Pancreas (tissue), 10 donors: ENCODE data around the gene ARSA. TPM values are rescaled to one million over a fixed set of nuclear protein-coding genes. Genes with fewer than 3 reads are reported as not detected.

ENCODE experiments used
- ATAC-seq, 4 donors: fragments of 200-7000 bp; cut with Tn5 transposase; one replicate each; pipeline versions ENCODE4 v1.8.0 to v1.9.1; 2020; ENCODE audit warnings: mild to moderate bottlenecking in 4 of 4, moderate library complexity in 4 of 4
- DNase-seq, 6 donors: peaks; one replicate each; pipeline ENCODE4 v3.0.0-alpha.2; 2020
- FAIRE-seq: peaks from 2 replicates; lab custom pipeline; 2012; peaks lifted over from hg19 to GRCh38; lab: Jason Lieb, UNC
- H3K27ac ChIP-seq, 4 donors: fragments of 200-600 bp; sonication (generic); 1 replicate in 3 of 4; 2 replicates in 1 of 4; pipeline versions ENCODE4 v1.5.0 to v1.8.0; 2020
- H3K27me3 ChIP-seq, 4 donors: fragments of 200-600 bp; one replicate each; pipeline ENCODE4 v1.8.0; 2021
- H3K36me3 ChIP-seq, 3 donors: fragments of 200-600 bp; sonication (generic) in 1 of 3; one replicate each; pipeline versions ENCODE4 v1.5.0 to v1.8.0; 2020 to 2021
- H3K4me1 ChIP-seq, 3 donors: fragments of 200-600 bp; one replicate each; pipeline ENCODE4 v1.8.0; 2021
- H3K4me3 ChIP-seq, 4 donors: fragments of 200-600 bp; sonication (generic) in 2 of 4; one replicate each; pipeline versions ENCODE4 v1.5.0 to v1.8.0; 2020 to 2021
- H3K9me3 ChIP-seq, 4 donors: fragments of 200-600 bp; one replicate each; pipeline ENCODE4 v1.8.0; 2021
- CTCF ChIP-seq, 4 donors: fragments of 200-600 bp; sonication (generic) in 3 of 4; IDR thresholded peaks; one replicate each; pipeline versions ENCODE4 v1.5.0 to v1.8.0; 2021; ENCODE audit warnings: antibody characterized with exemption in 4 of 4
- WGBS, 2 donors: extraction: QIAGEN DNeasy Blood & Tissue Kit; methylation state at CpG; one replicate each; pipeline ENCODE4 v1.1.7; 2013; 5-methylcytosine and 5-hydroxymethylcytosine counted together
- intact Hi-C, 3 donors: fragments of 100-400 bp; cut with DNase I; formaldehyde crosslinking; loops; one replicate each; pipeline versions ENCODE4 v1.11.1 to v1.14.2; 2022
- polyA plus RNA-seq, 2 donors: library from polyadenylated mRNA; stranded (reverse); fragments of 200-250 nt; gene quantifications; one replicate each; pipeline ENCODE4 v1.2.3, GENCODE V29; 2013
- total RNA-seq, 6 donors: library from RNA; stranded (reverse); fragmentation: NEBNext Ultra II Directional in 4 of 6; extraction: Animal tissue kit (Norgen Biotek cat#: 25700) in 4 of 6; gene quantifications; one replicate each; pipeline versions ENCODE4 v1.2.1 to v1.2.4, GENCODE V29; 2021 to 2023
- donor health status: healthy with polysubstance abuse.
- donor health status: DM: no; HTN: no; CAD: no; lungs with moderate emphysema.
- donor health status: DM: no; HTN: no; CAD: no.
- donor health status: control.
- donor health status: control.
- donor health status: Bipolar disorder and iron deficiency.
- donor health status: DM: yes; HTN: yes; CAD: no.
- donor health status: DM: no; HTN: no; CAD: no.
- donor health status: DM: no; HTN: no; CAD: no.
- donor health status: DM: yes; HTN: yes; CAD: no.

Gene ARSA
- total and polyA plus RNA-seq, 8 donors = 21.9 to 119 (median 29.9) TPM

DNA sequence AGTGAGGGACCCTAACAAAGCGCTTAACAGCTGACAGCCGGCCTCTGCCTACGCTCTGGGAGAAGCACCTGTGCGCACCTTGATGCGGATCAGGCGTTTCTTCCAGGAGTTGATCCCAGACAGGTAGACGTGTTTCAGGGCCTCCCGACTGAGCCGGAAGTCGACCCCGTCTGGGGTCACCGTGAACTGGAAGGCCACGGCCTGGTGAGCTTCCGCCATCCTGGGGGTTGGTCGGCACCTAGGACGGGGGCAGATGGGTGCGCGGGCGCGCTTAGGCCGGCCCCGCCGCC, 50.3 kb downstream of the ARSA start:
- Histone ChIP-seq H3K4me1 (peaks cover 0 to 4% (median 0%) of the 10 kb centered on the region in 3 donors), H3K4me3 (no peak overlapping the region), H3K36me3 (no peaks in the 10 kb centered on the region), H3K27ac (no peak overlapping the region), H3K9me3 (no peaks in the 10 kb centered on the region), H3K27me3 (no peaks in the 10 kb centered on the region)
- WGBS, 2 donors = 75 to 77% methylated on average over 23 of the region's 23 CpGs
- ATAC-seq (no peak), FAIRE-seq (no peak), DNase-seq (peak in 1 of 6 donors; percentile 48)
- intact Hi-C loops = no loop called here
- no peak for TF ChIP-seq CTCF (IDR thresholded peaks at IDR 0.05)

- no peaks in the 10 kb centered on the region for H3K9me3 ChIP-seq
- 89 to 90% methylated on average over 17 to 18 of the region's 18 CpGs for WGBS, 2 donors
- DNase-seq (no peak), FAIRE-seq (no peak), ATAC-seq (no peak)
- TF ChIP-seq CTCF (IDR thresholded peaks at IDR 0.05) = no peak
- H3K27ac ChIP-seq = no peak overlapping the region
- peaks cover 0 to 4% (median 0%) of the 10 kb centered on the region in 3 donors for H3K4me1 ChIP-seq
- intact Hi-C loops = no loop called here
- no peaks in the 10 kb centered on the region for H3K27me3 ChIP-seq
- no peak overlapping the region for H3K4me3 ChIP-seq
- peaks cover 0 to under 1% (median 0%) of the 10 kb centered on the region in 3 donors for H3K36me3 ChIP-seq
Observed at GRCh38 chr22:50576806-50577696, 50.9 kb downstream of the ARSA start.

DNA sequence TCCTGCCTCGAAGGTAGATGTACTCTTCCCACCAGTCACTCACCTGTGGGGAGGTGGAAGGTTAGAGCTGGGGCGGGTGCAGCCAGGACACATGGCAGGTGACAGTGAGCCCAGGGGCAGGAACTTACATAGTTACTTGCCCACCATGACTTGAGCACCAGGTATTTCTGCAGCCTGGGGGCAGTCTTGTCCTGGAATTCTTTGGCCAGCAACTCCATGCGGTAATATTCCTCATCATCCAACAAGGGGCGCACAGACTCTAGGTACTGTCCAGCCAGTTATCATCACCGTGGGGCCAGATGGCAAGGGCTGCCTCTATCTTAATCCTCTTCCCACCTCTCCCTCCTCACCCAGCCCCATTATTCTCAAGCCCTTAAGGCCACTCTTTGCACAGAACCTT, 51.9 kb downstream of the ARSA start:
- ATAC-seq (peak in 1 of 4 donors; percentile 65), FAIRE-seq (no peak), DNase-seq (no peak)
- no peak overlapping the region for H3K4me3 ChIP-seq
- H3K9me3 ChIP-seq = no peaks in the 10 kb centered on the region
- H3K4me1 ChIP-seq = no peaks in the 10 kb centered on the region
- peaks cover 0 to 10% (median 0%) of the 10 kb centered on the region in 3 donors for H3K36me3 ChIP-seq
- no peaks in the 10 kb centered on the region for H3K27me3 ChIP-seq
- no peak overlapping the region for H3K27ac ChIP-seq
- TF ChIP-seq CTCF (IDR thresholded peaks at IDR 0.05) = no peak
- 49 to 59% methylated on average over 5 of the region's 5 CpGs for WGBS, 2 donors
- intact Hi-C loops = no loop called here

DNA sequence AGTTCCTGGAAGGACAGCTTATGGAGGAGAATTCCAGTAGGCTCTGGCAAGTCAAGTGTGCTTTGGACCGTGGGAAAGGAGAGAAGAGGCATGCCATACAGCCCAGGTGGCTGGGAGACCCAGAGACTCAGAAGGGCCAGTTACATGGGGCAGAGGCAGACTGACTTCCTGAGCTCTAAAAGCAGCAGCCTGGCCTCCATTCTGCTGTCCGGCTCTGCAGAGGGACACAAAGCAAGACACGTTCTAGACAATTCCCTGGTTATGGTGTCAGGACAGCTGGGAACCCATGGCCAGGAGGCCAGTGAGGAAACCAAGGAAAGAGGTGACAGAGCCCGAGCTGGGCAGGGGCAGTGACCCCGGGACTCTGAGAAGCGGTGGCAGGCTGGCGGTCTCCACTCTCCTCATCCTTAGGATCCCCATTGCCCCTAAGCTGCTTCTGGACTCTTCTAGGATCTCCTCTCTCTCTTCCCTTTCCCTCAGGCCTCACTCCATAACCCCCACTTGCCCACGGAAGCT, 52.5 kb downstream of the ARSA start:
- Histone ChIP-seq H3K27ac (no peak overlapping the region), H3K4me3 (no peak overlapping the region), H3K4me1 (no peaks in the 10 kb centered on the region), H3K36me3 (peaks cover 0 to 16% (median 0%) of the 10 kb centered on the region in 3 donors), H3K9me3 (no peaks in the 10 kb centered on the region), H3K27me3 (no peaks in the 10 kb centered on the region)
- ATAC-seq (no peak), DNase-seq (no peak), FAIRE-seq (no peak)
- WGBS, 2 donors = 72 to 80% methylated on average over 8 of the region's 8 CpGs
- intact Hi-C loops = no loop called here
- TF ChIP-seq CTCF (IDR thresholded peaks at IDR 0.05) = no peak

Other genes starting within 250 kb of the ARSA start
- gene SBF1, start 153.1 kb downstream of the ARSA start, total RNA-seq = 10 to 100 TPM; 36.8 to 76.2 (median 56.1) TPM
- 10 to 100 TPM; 51.8 to 76.5 TPM for gene SBF1, start 153.1 kb downstream of the ARSA start, polyA plus RNA-seq
- 10 to 100 TPM in 1 of 6 donors, 1 to 10 TPM in 5; 4.1 to 44.3 (median 6.4) TPM for gene ADM2, start 146.6 kb downstream of the ARSA start, total RNA-seq
- gene ADM2, start 146.6 kb downstream of the ARSA start, polyA plus RNA-seq = 1 to 10 TPM; 2.1 to 4.8 TPM
- under 1 TPM in 3 of 6 donors, not detected in 3; 0.40 to 0.54 (median 0.50) TPM for gene MIOX, start 141.3 kb downstream of the ARSA start, total RNA-seq
- 1 to 10 TPM; 1.5 to 2.9 TPM for gene MIOX, start 141.3 kb downstream of the ARSA start, polyA plus RNA-seq
- gene LMF2, start 120.5 kb downstream of the ARSA start, total RNA-seq = 100 to 1,000 TPM in 4 of 6 donors, 10 to 100 TPM in 2; 50.3 to 162 (median 122) TPM
- 100 to 1,000 TPM; 142 to 175 TPM for gene LMF2, start 120.5 kb downstream of the ARSA start, polyA plus RNA-seq
- 10 to 100 TPM; 15.9 to 27.1 (median 23.0) TPM for gene NCAPH2, start 119.9 kb downstream of the ARSA start, total RNA-seq
- gene NCAPH2, start 119.9 kb downstream of the ARSA start, polyA plus RNA-seq = 10 to 100 TPM; 56.8 to 70.1 TPM
- gene SCO2, start 102.6 kb downstream of the ARSA start, total RNA-seq = 1 to 10 TPM in 5 of 6 donors, not detected in 1; 1.2 to 3.1 (median 1.6) TPM
- gene SCO2, start 102.6 kb downstream of the ARSA start, polyA plus RNA-seq = 1 to 10 TPM in 1 of 2 donors, under 1 TPM in 1; 0.65 to 3.8 TPM
- 10 to 100 TPM in 4 of 6 donors, 1 to 10 TPM in 2; 5.8 to 68.6 (median 12.4) TPM for gene TYMP, start 98.1 kb downstream of the ARSA start, total RNA-seq
- 10 to 100 TPM; 36.0 to 58.6 TPM for gene TYMP, start 98.1 kb downstream of the ARSA start, polyA plus RNA-seq
- 1 to 10 TPM in 1 of 6 donors, under 1 TPM in 5; 0.03 to 2.1 (median 0.12) TPM for gene KLHDC7B, start 82.3 kb downstream of the ARSA start, total RNA-seq
- under 1 TPM in 1 of 2 donors, not detected in 1; 0.15 TPM for gene KLHDC7B, start 82.3 kb downstream of the ARSA start, polyA plus RNA-seq
- gene SYCE3, start 65.2 kb downstream of the ARSA start, total RNA-seq = under 1 TPM in 1 of 6 donors, not detected in 5; 0.63 TPM
- gene SYCE3, start 65.2 kb downstream of the ARSA start, polyA plus RNA-seq = under 1 TPM; 0.45 to 0.80 TPM
- gene CPT1B, start 49.7 kb downstream of the ARSA start, total RNA-seq = 10 to 100 TPM in 3 of 6 donors, 1 to 10 TPM in 3; 7.2 to 26.8 (median 10.1) TPM
- gene CPT1B, start 49.7 kb downstream of the ARSA start, polyA plus RNA-seq = 10 to 100 TPM; 59.7 to 87.0 TPM
- 10 to 100 TPM; 20.4 to 55.5 (median 28.3) TPM for gene CHKB, start 45.3 kb downstream of the ARSA start, total RNA-seq
- gene CHKB, start 45.3 kb downstream of the ARSA start, polyA plus RNA-seq = 100 to 1,000 TPM; 236 to 283 TPM
- gene MAPK8IP2, start 27.4 kb downstream of the ARSA start, total RNA-seq = 1 to 10 TPM; 1.4 to 3.0 (median 2.3) TPM
- 10 to 100 TPM in 1 of 2 donors, 1 to 10 TPM in 1; 3.3 to 10.0 TPM for gene MAPK8IP2, start 27.4 kb downstream of the ARSA start, polyA plus RNA-seq
- gene SHANK3, start 44.7 kb upstream of the ARSA start, total RNA-seq = 1 to 10 TPM; 2.7 to 6.1 (median 3.7) TPM
- 10 to 100 TPM; 18.7 to 18.9 TPM for gene SHANK3, start 44.7 kb upstream of the ARSA start, polyA plus RNA-seq
- under 1 TPM in 1 of 6 donors, not detected in 5; 0.40 TPM for gene ACR, start 110.1 kb upstream of the ARSA start, total RNA-seq
- gene ACR, start 110.1 kb upstream of the ARSA start, polyA plus RNA-seq = under 1 TPM; 0.34 to 0.92 TPM
- gene RABL2B, start 155.5 kb upstream of the ARSA start, total RNA-seq = 10 to 100 TPM in 5 of 6 donors, 1 to 10 TPM in 1; 7.9 to 24.8 (median 13.3) TPM
- 10 to 100 TPM; 20.2 to 22.1 TPM for gene RABL2B, start 155.5 kb upstream of the ARSA start, polyA plus RNA-seq